Loucy (cell line): ENCODE data around the gene EEPD1.

Experiments used
- H2AFZ ChIP-seq: fragments of 200-600 bp; sonication (generic); 2 replicates; pipeline ENCODE4 v1.6.0; 2016; ENCODE audit warnings: antibody characterized with exemption, mild to moderate bottlenecking, low read length, moderate library complexity
- H3F3A ChIP-seq: fragments of 200-600 bp; 2 replicates; pipeline ENCODE4 v1.6.0; 2016; ENCODE audit warnings: antibody characterized with exemption, low read depth, mild to moderate bottlenecking
- H3K27me3 ChIP-seq: fragments of 200-600 bp; sonication (generic); 2 replicates; pipeline ENCODE4 v1.6.1; 2014; ENCODE audit warnings: low read length, mild to moderate bottlenecking; ENCODE audit not compliant: insufficient read depth, poor library complexity, severe bottlenecking
- H3K36me3 ChIP-seq: fragments of 200-600 bp; sonication (generic); 2 replicates; pipeline ENCODE4 v1.6.1; 2016; ENCODE audit warnings: low read length; ENCODE audit not compliant: insufficient read depth
- H3K4me1 ChIP-seq: fragments of 200-600 bp; sonication (generic); 2 replicates; pipeline ENCODE4 v1.5.1; 2014; ENCODE audit warnings: low read length, mild to moderate bottlenecking; ENCODE audit not compliant: insufficient read depth, poor library complexity, severe bottlenecking
- H3K4me2 ChIP-seq: fragments of 200-600 bp; sonication (generic); 2 replicates; pipeline ENCODE4 v1.6.0; 2014; ENCODE audit warnings: antibody characterized with exemption, low read length, low read depth, mild to moderate bottlenecking; ENCODE audit not compliant: poor library complexity, severe bottlenecking
- H3K4me3 ChIP-seq: fragments of 200-600 bp; sonication (generic); 2 replicates; pipeline ENCODE4 v1.5.1; 2014; ENCODE audit warnings: low read length, mild to moderate bottlenecking, mixed read lengths; ENCODE audit not compliant: poor library complexity, severe bottlenecking
- H3K79me2 ChIP-seq: fragments of 200-600 bp; sonication (generic); 2 replicates; pipeline ENCODE4 v1.6.1; 2014; ENCODE audit warnings: low read length; ENCODE audit not compliant: insufficient read depth
- H3K9ac ChIP-seq: fragments of 200-600 bp; sonication (generic); 2 replicates; pipeline ENCODE4 v1.6.0; 2014; ENCODE audit warnings: mild to moderate bottlenecking, low read depth, low read length, moderate library complexity; ENCODE audit not compliant: poor library complexity, severe bottlenecking
- H3K9me2 ChIP-seq: fragments of 200-600 bp; sonication (generic); replicated peaks from 2 replicates; pipeline ENCODE4 v1.6.1; 2016; ENCODE audit warnings: low read depth, low read length, mixed read lengths
- H3K9me3 ChIP-seq: fragments of 200-600 bp; sonication (generic); 2 replicates; pipeline ENCODE4 v1.6.1; 2014; ENCODE audit warnings: mild to moderate bottlenecking, antibody characterized with exemption, low read length, low read depth; ENCODE audit not compliant: insufficient read depth
- H4K20me1 ChIP-seq: fragments of 200-600 bp; sonication (generic); 2 replicates; pipeline ENCODE4 v1.6.0; 2014; ENCODE audit warnings: antibody characterized with exemption, low read length, mild to moderate bottlenecking; ENCODE audit not compliant: insufficient read depth, poor library complexity, severe bottlenecking
- CTCF ChIP-seq: fragments of 200-600 bp; sonication (generic); conservative IDR thresholded peaks from 2 replicates; pipeline ENCODE4 v1.5.1; 2014; ENCODE audit warnings: mild to moderate bottlenecking, antibody characterized with exemption, low read length
- EZH2phosphoT487 ChIP-seq: fragments of 200-600 bp; IDR thresholded peaks from 2 replicates; pipeline ENCODE4 v1.6.1; 2018; ENCODE audit warnings: antibody characterized with exemption, mild to moderate bottlenecking, moderate library complexity, borderline replicate concordance

Gene EEPD1

GRCh38 chr7:36244429-36244828 is 91.4 kb downstream of the EEPD1 start:
- Histone ChIP-seq H4K20me1 (no peaks in the 10 kb centered on the region), H3K79me2 (no peaks in the 10 kb centered on the region), H3K9me2 (no peaks in the 10 kb centered on the region), H3K27me3 (no peaks in the 10 kb centered on the region), H3K4me2 (no peak overlapping the region), H3K4me1 (no peaks in the 10 kb centered on the region), H3K9me3 (no peaks in the 10 kb centered on the region), H3K4me3 (no peak overlapping the region), H3K36me3 (no peaks in the 10 kb centered on the region), H3F3A (no peaks in the 10 kb centered on the region), H2AFZ (no peak overlapping the region), H3K9ac (no peak overlapping the region)
- TF ChIP-seq EZH2phosphoT487 (no peak), CTCF (no peak)

- no peaks in the 10 kb centered on the region for H3F3A ChIP-seq
- H3K27me3 ChIP-seq = no peaks in the 10 kb centered on the region
- TF ChIP-seq EZH2phosphoT487 (no peak), CTCF (no peak)
- no peak overlapping the region for H2AFZ ChIP-seq
- no peaks in the 10 kb centered on the region for H4K20me1 ChIP-seq
- no peaks in the 10 kb centered on the region for H3K36me3 ChIP-seq
- H3K9ac ChIP-seq = no peak overlapping the region
- H3K9me2 ChIP-seq = no peaks in the 10 kb centered on the region
- no peak overlapping the region for H3K4me2 ChIP-seq
- no peaks in the 10 kb centered on the region for H3K9me3 ChIP-seq
- H3K4me3 ChIP-seq = no peak overlapping the region
- H3K4me1 ChIP-seq = no peaks in the 10 kb centered on the region
- no peaks in the 10 kb centered on the region for H3K79me2 ChIP-seq
Observed at GRCh38 chr7:36245684-36246299, 92.7 kb downstream of the EEPD1 start.

- no peaks in the 10 kb centered on the region for H3K79me2 ChIP-seq
Observed at GRCh38 chr7:36249091-36249490, 96.0 kb downstream of the EEPD1 start.

More at GRCh38 chr7:36249091-36249490, 96.0 kb downstream of the EEPD1 start:
- no peak for TF ChIP-seq CTCF
- no peak for TF ChIP-seq EZH2phosphoT487
- Histone ChIP-seq H2AFZ (no peak overlapping the region), H3K9me3 (peaks cover 4% of the 10 kb centered on the region; the same call in 1 of the 2 replicates), H3F3A (no peaks in the 10 kb centered on the region), H3K9me2 (no peaks in the 10 kb centered on the region), H3K4me2 (no peak overlapping the region), H3K9ac (no peak overlapping the region), H3K4me1 (no peaks in the 10 kb centered on the region), H3K4me3 (no peak overlapping the region), H3K36me3 (no peaks in the 10 kb centered on the region), H4K20me1 (no peaks in the 10 kb centered on the region), H3K27me3 (no peaks in the 10 kb centered on the region)
